Neuron (in vitro differentiated cells): ENCODE data around the gene OSBP2.

Experiments used
- H2AFZ ChIP-seq: one replicate; pipeline ENCODE4 v1.6.1; 2013; ENCODE audit warnings: low read depth, mild to moderate bottlenecking, inconsistent platforms, low read length, moderate library complexity
- H3K27me3 ChIP-seq: one replicate; pipeline ENCODE4 v1.6.1; 2013; ENCODE audit warnings: low read length; ENCODE audit not compliant: insufficient read depth
- H3K36me3 ChIP-seq: one replicate; pipeline ENCODE4 v1.6.1; 2013; ENCODE audit warnings: low read length; ENCODE audit not compliant: insufficient read depth
- H3K4me1 ChIP-seq: one replicate; pipeline ENCODE4 v1.6.1; 2013; ENCODE audit warnings: low read length; ENCODE audit not compliant: insufficient read depth
- H3K4me3 ChIP-seq: 2 replicates; pipeline ENCODE4 v1.5.1; 2013; ENCODE audit warnings: mild to moderate bottlenecking, low read length, moderate library complexity
- H3K9me3 ChIP-seq: one replicate; pipeline ENCODE4 v1.6.1; 2013; ENCODE audit warnings: low read length

The OSBP2 gene

DNA sequence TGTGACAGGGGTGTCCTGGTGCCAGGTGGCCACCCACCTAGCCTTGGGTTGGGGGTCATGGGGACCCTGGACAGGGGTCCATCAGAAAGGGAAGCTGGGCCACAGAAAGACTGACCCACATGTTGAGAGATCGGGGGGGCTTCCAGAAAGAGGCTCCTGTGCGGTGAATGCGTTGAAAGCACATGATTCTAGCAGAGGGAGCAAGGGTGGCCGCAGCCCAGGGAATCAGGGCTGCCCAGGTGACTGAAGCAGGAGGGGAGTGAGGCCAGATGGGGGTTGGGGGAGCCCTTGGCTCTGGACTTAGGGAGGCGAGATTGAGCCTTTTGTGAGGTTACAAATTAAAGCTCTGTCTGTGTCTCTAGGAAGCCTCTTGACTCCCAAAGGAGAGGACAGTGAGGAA, 193.2 kb downstream of the OSBP2 start:
- no peaks in the 10 kb centered on the region for H3K9me3 ChIP-seq
- H3K4me3 ChIP-seq, result no peak overlapping the region
- H3K4me1 ChIP-seq, result no peaks in the 10 kb centered on the region
- H2AFZ ChIP-seq, result no peak overlapping the region
- H3K27me3 ChIP-seq, result no peaks in the 10 kb centered on the region
- no peaks in the 10 kb centered on the region for H3K36me3 ChIP-seq

DNA sequence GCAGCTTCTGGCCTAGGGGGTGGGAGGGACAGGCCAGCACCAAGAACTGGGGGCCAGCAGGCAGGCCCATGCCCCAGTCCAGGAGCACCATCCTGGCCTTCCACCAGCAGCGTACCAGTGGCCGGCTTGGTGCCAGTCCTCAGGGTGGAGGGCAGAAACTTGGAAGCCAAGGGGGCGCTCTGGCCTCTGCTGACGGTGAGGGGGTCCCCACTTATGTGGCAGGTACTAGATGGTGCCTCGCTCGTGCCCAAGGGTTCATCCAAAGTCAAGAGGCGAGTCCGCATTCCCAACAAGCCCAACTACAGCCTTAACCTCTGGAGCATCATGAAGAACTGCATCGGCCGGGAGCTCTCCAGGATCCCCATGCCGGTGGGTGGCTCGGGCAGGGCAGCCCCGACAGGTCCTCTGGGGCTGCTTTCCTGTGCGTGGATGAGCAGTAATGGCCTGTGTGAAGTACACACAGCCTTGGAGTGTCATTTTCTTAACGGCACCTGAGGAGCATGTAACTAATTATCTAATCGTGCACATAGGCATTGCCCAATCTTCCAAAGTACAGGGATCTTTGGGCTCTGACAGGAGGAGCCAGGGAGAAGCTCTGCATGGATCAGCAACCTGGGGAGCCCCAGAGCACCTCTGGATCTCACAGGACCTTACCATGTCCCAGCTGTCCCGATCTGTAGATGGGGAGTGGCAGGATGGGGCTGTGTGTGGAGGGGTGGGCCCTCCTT, 194.8 kb downstream of the OSBP2 start:
- no peaks in the 10 kb centered on the region for H3K4me1 ChIP-seq
- H3K9me3 ChIP-seq, result no peaks in the 10 kb centered on the region

DNA sequence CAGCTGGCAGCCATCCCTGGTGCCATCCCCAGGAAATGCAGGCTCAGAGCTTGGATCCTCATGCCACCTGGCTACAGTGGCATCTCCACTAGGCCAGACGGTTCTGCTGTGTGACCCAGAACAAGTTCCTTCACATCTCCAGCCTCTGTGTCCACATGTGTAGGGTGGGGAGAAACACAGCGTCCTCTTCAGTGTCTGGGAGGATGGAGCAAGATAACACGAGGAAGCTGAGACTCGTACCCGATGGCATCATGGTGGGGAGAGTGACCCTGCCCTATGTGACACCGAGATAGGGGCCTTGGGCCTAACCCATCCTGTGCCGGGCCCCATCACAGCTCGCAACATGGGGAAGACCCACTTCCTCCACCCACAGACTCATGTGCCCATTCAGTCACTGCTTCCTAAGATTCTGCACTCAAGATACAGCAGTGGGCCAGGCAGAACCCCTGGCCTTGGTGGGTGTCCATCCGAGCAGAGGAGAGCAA, 195.4 kb downstream of the OSBP2 start:
- Histone ChIP-seq H3K27me3 (no peaks in the 10 kb centered on the region), H3K9me3 (no peaks in the 10 kb centered on the region), H3K4me1 (no peaks in the 10 kb centered on the region), H2AFZ (no peak overlapping the region), H3K36me3 (no peaks in the 10 kb centered on the region), H3K4me3 (no peak overlapping the region)

More for the DNA sequence above, 194.8 kb downstream of the OSBP2 start:
- Histone ChIP-seq H3K36me3 (no peaks in the 10 kb centered on the region), H2AFZ (no peak overlapping the region), H3K27me3 (no peaks in the 10 kb centered on the region), H3K4me3 (no peak overlapping the region)

DNA sequence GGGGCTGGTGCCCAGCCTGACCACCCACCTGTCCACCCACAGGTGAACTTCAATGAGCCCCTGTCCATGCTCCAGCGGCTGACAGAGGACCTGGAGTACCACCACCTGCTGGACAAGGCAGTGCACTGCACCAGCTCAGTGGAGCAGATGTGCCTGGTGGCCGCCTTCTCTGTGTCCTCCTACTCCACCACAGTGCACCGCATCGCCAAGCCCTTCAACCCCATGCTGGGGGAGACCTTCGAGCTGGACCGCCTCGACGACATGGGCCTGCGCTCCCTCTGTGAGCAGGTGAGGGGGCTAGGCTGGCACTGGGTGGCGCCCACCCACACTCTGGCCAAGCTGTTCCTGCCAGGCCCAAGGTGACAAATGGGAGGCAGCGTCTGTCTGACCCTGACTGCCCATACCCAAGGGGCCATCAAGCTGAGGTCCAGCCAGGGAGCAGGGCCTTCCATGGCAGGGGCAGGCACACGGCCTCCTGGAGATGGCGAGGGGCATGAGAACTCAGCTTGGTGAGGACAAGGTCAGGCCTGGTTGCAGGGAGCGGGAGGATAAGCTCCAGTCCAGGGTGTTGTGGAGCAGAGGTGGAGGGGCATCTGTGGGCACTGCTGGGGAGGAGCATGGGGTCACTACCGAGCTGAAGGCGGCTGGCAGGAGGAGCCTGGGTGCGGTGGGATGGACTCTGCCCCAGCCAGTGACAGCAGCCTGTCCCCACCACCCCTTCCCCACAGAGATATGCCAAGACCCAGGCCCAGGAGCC, 196.2 kb downstream of the OSBP2 start:
- Histone ChIP-seq H3K4me1 (no peaks in the 10 kb centered on the region), H3K4me3 (no peak overlapping the region), H3K9me3 (no peaks in the 10 kb centered on the region), H3K27me3 (no peaks in the 10 kb centered on the region), H3K36me3 (no peaks in the 10 kb centered on the region), H2AFZ (no peak overlapping the region)

DNA sequence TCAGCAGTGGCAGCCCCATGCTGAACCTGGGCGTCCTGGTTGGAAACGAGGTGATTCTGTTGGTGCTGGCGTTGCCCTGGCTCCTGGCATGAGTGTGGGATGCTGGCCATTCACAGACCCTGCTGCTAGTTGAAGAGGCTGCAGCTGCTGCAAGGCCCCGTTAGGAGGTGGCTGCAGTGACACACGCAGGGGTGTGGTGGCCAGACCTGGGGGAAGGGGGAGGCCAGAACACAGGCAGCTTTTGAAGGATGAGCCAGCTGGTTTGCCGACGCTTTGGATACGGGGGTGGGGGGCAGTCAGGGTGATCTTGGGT, 196.7 kb downstream of the OSBP2 start:
- Histone ChIP-seq H3K4me1 (no peaks in the 10 kb centered on the region), H3K27me3 (no peaks in the 10 kb centered on the region), H3K9me3 (no peaks in the 10 kb centered on the region), H3K4me3 (no peak overlapping the region), H2AFZ (no peak overlapping the region), H3K36me3 (no peaks in the 10 kb centered on the region)

DNA sequence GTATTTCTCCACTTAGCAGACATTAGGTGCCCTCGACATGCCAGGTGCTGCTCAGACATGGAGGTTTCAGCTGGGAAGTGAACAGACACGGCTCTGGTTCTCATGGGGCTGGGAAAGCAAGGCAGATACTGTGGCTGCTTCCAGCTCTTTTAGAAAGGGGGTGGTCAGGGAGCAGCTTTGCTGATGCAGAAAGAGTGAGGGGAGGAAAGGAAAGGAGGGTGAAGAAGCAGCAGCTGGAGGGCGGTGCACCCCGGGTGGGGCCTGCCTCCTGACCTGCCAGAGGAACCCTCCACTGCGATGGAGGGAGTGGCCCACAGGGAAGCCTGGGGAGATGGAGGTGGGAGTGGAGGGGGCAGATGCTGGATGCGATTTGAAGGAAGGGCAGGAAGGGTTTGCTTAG, 197.1 kb downstream of the OSBP2 start:
- H3K27me3 ChIP-seq, result no peaks in the 10 kb centered on the region
- H3K4me1 ChIP-seq, result no peaks in the 10 kb centered on the region
- H3K4me3 ChIP-seq, result no peak overlapping the region
- no peaks in the 10 kb centered on the region for H3K9me3 ChIP-seq
- H3K36me3 ChIP-seq, result no peaks in the 10 kb centered on the region
- no peak overlapping the region for H2AFZ ChIP-seq

DNA sequence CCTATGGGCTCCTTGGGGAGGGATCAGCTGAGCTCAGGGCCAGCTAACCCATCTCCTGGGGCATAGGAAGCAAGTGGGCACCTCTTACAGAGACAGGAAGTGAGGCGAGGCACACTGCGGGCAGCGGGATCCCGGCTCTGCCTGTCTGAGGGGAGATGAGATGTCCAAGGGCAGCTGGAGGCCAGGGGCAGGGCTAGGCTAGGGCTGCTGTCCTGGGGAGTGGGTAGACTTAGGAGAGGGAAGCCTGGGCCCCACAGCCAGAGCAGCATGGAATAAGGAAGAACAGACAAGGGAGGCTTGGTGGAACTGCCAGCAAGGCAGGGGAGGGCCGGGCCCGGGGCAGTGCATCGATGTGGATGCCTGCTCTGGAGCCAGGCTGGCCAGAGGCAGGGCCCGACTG, 197.6 kb downstream of the OSBP2 start:
- H3K27me3 ChIP-seq, result no peaks in the 10 kb centered on the region
- no peaks in the 10 kb centered on the region for H3K9me3 ChIP-seq
- H3K36me3 ChIP-seq, result no peaks in the 10 kb centered on the region
- H3K4me3 ChIP-seq, result no peak overlapping the region
- no peak overlapping the region for H2AFZ ChIP-seq
- H3K4me1 ChIP-seq, result no peaks in the 10 kb centered on the region

DNA sequence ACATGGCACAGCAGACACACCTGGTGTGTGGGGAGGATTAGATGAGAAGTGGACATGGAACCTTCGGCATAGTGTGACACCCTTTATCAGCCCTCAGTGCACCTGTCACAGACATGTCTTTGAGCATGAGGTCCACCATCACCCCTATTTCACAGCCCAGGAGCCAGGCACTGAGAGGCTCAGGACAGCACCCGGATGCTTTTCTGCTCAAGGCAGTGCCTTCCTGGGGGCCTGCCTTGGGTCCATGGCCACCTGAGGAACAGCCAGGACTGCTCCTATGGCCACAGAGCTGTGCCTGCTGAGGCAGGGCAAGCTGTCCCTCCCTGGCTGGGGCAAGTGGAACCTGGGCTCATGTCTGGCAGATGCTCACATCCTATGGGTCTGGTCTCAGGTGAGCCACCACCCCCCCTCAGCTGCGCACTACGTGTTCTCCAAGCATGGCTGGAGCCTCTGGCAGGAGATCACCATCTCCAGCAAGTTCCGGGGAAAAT, 198.1 kb downstream of the OSBP2 start:
- Histone ChIP-seq H2AFZ (no peak overlapping the region), H3K27me3 (no peaks in the 10 kb centered on the region), H3K36me3 (no peaks in the 10 kb centered on the region), H3K9me3 (no peaks in the 10 kb centered on the region), H3K4me3 (no peak overlapping the region), H3K4me1 (no peaks in the 10 kb centered on the region)

DNA sequence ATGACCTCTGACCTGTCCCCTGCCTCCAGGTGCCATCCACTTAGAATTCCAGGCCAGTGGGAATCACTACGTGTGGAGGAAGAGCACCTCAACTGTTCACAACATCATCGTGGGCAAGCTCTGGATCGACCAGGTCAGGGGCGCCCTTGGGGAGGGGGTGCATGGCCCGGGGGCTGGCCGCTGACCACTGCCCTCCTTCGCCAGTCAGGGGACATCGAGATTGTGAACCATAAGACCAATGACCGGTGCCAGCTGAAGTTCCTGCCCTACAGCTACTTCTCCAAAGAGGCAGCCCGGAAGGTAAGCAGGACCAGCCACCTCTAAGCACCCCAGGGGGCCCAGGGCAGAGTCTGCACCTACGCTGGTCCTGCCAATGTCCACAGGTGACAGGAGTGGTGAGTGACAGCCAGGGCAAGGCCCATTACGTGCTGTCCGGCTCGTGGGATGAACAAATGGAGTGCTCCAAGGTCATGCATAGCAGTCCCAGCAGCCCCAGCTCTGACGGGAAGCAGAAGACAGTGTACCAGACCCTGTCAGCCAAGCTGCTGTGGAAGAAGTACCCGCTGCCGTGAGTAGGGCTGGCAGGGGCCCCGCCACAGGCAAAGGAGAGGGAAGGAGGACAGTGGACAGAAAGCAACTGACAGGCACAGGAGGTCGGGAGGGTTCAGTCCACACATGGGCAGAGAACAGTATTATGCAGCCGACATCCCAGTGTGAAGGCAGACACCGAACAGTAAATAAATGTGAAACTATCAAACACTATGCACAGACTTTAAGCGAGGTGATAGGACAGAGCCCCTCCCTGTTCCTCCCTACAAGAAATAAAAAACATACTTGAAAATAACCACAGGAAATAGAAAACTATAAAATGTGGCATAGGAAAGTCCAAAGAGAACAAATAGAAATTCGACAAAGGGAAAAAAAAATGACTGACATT, 199.0 kb downstream of the OSBP2 start:
- Histone ChIP-seq H2AFZ (no peak overlapping the region), H3K4me3 (no peak overlapping the region), H3K27me3 (no peaks in the 10 kb centered on the region), H3K4me1 (no peaks in the 10 kb centered on the region), H3K9me3 (no peaks in the 10 kb centered on the region), H3K36me3 (no peaks in the 10 kb centered on the region)

DNA sequence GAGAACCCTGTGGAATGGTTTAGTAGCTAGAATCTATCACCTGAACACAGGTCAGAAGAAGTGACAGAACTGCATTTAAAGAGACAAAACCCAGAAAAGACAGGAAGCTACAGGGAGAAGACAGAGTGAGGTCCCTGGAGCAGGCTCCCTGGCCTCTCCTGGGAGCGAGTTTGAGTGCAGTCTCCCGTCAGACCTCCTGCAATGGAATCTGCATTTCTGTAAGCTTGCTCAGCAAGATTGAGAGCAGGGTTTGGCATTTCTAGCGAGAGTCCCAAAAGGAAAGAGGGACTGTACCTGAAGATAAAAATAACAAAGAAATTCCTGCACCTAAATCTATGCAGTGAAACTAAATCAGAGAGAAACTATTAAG, 199.7 kb downstream of the OSBP2 start:
- Histone ChIP-seq H3K4me1 (no peaks in the 10 kb centered on the region), H3K9me3 (peaks cover 2% of the 10 kb centered on the region), H2AFZ (no peak overlapping the region), H3K27me3 (no peaks in the 10 kb centered on the region), H3K4me3 (no peak overlapping the region), H3K36me3 (no peaks in the 10 kb centered on the region)

DNA sequence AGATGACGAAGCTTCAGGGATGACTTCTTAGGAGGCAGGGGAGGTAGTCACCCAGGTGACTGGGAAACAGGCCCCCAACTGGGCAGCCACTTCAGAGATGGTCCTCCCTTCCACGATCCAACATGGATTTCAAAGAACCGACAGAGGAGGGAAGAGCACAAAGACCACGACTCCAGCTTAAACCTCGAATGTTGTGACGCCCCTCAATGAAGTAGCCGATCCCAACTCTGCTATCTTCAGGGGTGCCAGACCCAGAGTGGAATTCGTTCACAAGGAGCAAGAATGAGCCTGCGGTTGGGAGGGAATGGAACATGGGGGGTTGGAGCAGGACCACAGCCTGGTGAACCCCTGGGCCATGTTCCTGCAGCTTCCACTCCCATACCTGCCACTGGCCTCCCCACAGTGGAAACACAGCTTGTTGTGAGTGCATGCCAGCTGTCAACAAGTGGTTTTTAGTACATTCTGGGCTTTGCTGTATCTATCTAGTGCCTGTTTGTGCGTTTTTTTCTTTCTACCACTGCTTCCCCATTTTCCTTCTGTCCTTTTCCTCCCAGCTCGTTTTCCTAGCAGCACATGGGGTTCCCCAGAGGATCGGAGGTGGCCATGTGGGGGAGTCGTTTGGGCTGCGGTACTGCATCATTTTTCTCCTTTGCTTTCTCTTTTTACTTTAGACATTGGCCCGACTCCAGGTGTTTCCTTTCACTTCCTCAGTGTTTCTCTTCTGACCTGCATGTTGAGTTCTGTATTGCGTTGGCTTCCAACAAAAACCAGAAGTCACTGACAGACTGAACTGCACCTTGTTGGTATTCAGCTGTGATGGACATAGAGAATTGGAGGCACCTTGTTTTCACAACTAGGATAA, 208.1 kb downstream of the OSBP2 start:
- Histone ChIP-seq H3K4me1 (no peaks in the 10 kb centered on the region), H3K27me3 (no peaks in the 10 kb centered on the region), H3K9me3 (peaks cover 3% of the 10 kb centered on the region), H3K36me3 (peaks cover 22% of the 10 kb centered on the region), H2AFZ (no peak overlapping the region), H3K4me3 (no peak overlapping the region)

DNA sequence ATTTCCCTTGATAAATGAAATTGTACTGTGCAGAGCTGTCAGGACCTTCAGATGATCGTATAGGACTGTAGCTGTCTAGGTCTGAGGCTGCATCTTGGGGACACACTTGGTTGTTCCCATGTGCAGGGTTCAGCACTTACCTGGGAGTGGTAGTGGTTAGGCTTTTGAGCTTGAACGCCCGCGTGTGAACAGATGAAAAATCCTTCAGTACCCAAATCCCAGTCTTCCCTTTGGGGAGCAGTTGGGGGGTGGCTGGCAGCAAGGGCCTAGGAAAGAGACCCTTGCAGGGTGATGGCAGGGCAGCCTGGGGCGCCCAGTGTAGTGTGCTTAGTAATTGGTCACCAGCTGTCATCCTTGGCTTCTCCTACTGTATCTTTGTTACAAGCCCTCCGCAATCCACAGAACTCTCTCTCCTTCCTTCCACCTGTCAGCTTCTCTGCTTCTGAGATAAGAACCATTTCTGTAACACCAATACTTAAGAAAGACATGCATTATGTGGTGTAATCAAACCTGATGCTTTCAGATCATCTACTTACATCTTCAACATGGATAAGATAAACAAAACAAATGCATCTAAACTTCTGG, 209.3 kb downstream of the OSBP2 start:
- Histone ChIP-seq H3K4me3 (no peak overlapping the region), H2AFZ (no peak overlapping the region), H3K4me1 (no peaks in the 10 kb centered on the region), H3K36me3 (peaks cover 26% of the 10 kb centered on the region), H3K27me3 (no peaks in the 10 kb centered on the region), H3K9me3 (peaks cover 3% of the 10 kb centered on the region)
